ENCODE data around the gene SIK2. TPM values are rescaled to one million over a fixed set of nuclear protein-coding genes. Genes with fewer than 3 reads are reported as not detected.

SIK2 gene
- total RNA-seq, 2 donors from 2014 or later: 8.1 to 9.6 TPM

GRCh38 chr11:111612224-111612623 is 10.0 kb downstream of the SIK2 start:
- ATAC-seq (no peak), DNase-seq (no peak)
- Mint-ChIP-seq H3K27me3 (no peaks in the 10 kb centered on the region), H3K36me3 (ENCODE audit: low read depth) (peaks cover under 1% of the 10 kb centered on the region), H3K4me1 (peaks cover 7% of the 10 kb centered on the region), H3K27ac (no peak overlapping the region), H3K4me3 (no peak overlapping the region)
- H3K9me3 ChIP-seq (ENCODE audit: control insufficient read depth, low read length, poor library complexity, severe bottlenecking): no peaks in the 10 kb centered on the region

- peaks cover 2% of the 10 kb centered on the region for H3K36me3 Mint-ChIP-seq (ENCODE audit: low read depth)
- no peak for DNase-seq
- H3K9me3 ChIP-seq (ENCODE audit: control insufficient read depth, low read length, poor library complexity, severe bottlenecking): no peaks in the 10 kb centered on the region
- ATAC-seq: no peak
- H3K4me3 Mint-ChIP-seq: no peak overlapping the region
- no peak overlapping the region for H3K27ac Mint-ChIP-seq
- no peaks in the 10 kb centered on the region for H3K27me3 Mint-ChIP-seq
- peaks cover 4% of the 10 kb centered on the region for H3K4me1 Mint-ChIP-seq
These were observed 15.0 kb downstream of the SIK2 start for GRCh38 chr11:111617286-111617685.

GRCh38 chr11:111620518-111620917 is 18.3 kb downstream of the SIK2 start:
- Mint-ChIP-seq H3K27me3 (no peaks in the 10 kb centered on the region), H3K4me1 (peaks cover 4% of the 10 kb centered on the region), H3K36me3 (ENCODE audit: low read depth) (peaks cover 13% of the 10 kb centered on the region), H3K4me3 (no peak overlapping the region), H3K27ac (no peak overlapping the region)
- H3K9me3 ChIP-seq (ENCODE audit: control insufficient read depth, low read length, poor library complexity, severe bottlenecking): no peaks in the 10 kb centered on the region
- ATAC-seq (no peak), DNase-seq (no peak)

GRCh38 chr11:111623527-111624030 is 21.3 kb downstream of the SIK2 start:
- no peak overlapping the region for H3K27ac Mint-ChIP-seq
- DNase-seq: no peak
- H3K4me3 Mint-ChIP-seq: no peak overlapping the region
- H3K4me1 Mint-ChIP-seq: peaks cover 6% of the 10 kb centered on the region
- H3K27me3 Mint-ChIP-seq: no peaks in the 10 kb centered on the region
- ATAC-seq: no peak
- peaks cover 11% of the 10 kb centered on the region for H3K36me3 Mint-ChIP-seq (ENCODE audit: low read depth)
- H3K9me3 ChIP-seq (ENCODE audit: control insufficient read depth, low read length, poor library complexity, severe bottlenecking): no peaks in the 10 kb centered on the region

GRCh38 chr11:111624608-111625007 is 22.4 kb downstream of the SIK2 start:
- Mint-ChIP-seq H3K4me1 (peaks cover 6% of the 10 kb centered on the region), H3K4me3 (no peak overlapping the region), H3K36me3 (ENCODE audit: low read depth) (peaks cover 14% of the 10 kb centered on the region), H3K27me3 (no peaks in the 10 kb centered on the region), H3K27ac (no peak overlapping the region)
- ATAC-seq: no peak
- DNase-seq: no peak
- no peaks in the 10 kb centered on the region for H3K9me3 ChIP-seq (ENCODE audit: control insufficient read depth, low read length, poor library complexity, severe bottlenecking)

GRCh38 chr11:111627591-111627990 is 25.3 kb downstream of the SIK2 start:
- no peaks in the 10 kb centered on the region for H3K9me3 ChIP-seq (ENCODE audit: control insufficient read depth, low read length, poor library complexity, severe bottlenecking)
- H3K4me3 Mint-ChIP-seq: no peak overlapping the region
- ATAC-seq (no peak), DNase-seq (no peak)
- H3K4me1 Mint-ChIP-seq: peaks cover 7% of the 10 kb centered on the region
- H3K27ac Mint-ChIP-seq: no peak overlapping the region
- no peaks in the 10 kb centered on the region for H3K27me3 Mint-ChIP-seq
- peaks cover 14% of the 10 kb centered on the region for H3K36me3 Mint-ChIP-seq (ENCODE audit: low read depth)

- DNase-seq (no peak), ATAC-seq (no peak)
- peaks cover 22% of the 10 kb centered on the region for H3K4me1 Mint-ChIP-seq
- H3K9me3 ChIP-seq (ENCODE audit: control insufficient read depth, low read length, poor library complexity, severe bottlenecking): no peaks in the 10 kb centered on the region
- H3K27me3 Mint-ChIP-seq: no peaks in the 10 kb centered on the region
- no peak overlapping the region for H3K27ac Mint-ChIP-seq
- peaks cover 11% of the 10 kb centered on the region for H3K36me3 Mint-ChIP-seq (ENCODE audit: low read depth)
- H3K4me3 Mint-ChIP-seq: no peak overlapping the region
These were observed 27.2 kb downstream of the SIK2 start for GRCh38 chr11:111629499-111629898.

GRCh38 chr11:111631024-111631665 is 28.9 kb downstream of the SIK2 start:
- no peak overlapping the region for H3K27ac Mint-ChIP-seq
- peaks cover 24% of the 10 kb centered on the region for H3K4me1 Mint-ChIP-seq
- no peaks in the 10 kb centered on the region for H3K27me3 Mint-ChIP-seq
- DNase-seq (no peak), ATAC-seq (no peak)
- H3K36me3 Mint-ChIP-seq (ENCODE audit: low read depth): peaks cover 8% of the 10 kb centered on the region
- H3K4me3 Mint-ChIP-seq: no peak overlapping the region
- no peaks in the 10 kb centered on the region for H3K9me3 ChIP-seq (ENCODE audit: control insufficient read depth, low read length, poor library complexity, severe bottlenecking)

GRCh38 chr11:111631666-111632039 is 29.4 kb downstream of the SIK2 start:
- H3K9me3 ChIP-seq (ENCODE audit: control insufficient read depth, low read length, poor library complexity, severe bottlenecking): no peaks in the 10 kb centered on the region
- Mint-ChIP-seq H3K27me3 (no peaks in the 10 kb centered on the region), H3K36me3 (ENCODE audit: low read depth) (peaks cover 8% of the 10 kb centered on the region), H3K27ac (no peak overlapping the region), H3K4me3 (no peak overlapping the region), H3K4me1 (peaks cover 27% of the 10 kb centered on the region)
- DNase-seq (no peak), ATAC-seq (no peak)

- ATAC-seq (no peak), DNase-seq (no peak)
- Mint-ChIP-seq H3K4me3 (no peak overlapping the region), H3K36me3 (ENCODE audit: low read depth) (peaks cover 8% of the 10 kb centered on the region), H3K4me1 (peaks cover 27% of the 10 kb centered on the region), H3K27ac (peak overlapping the region; percentile 32), H3K27me3 (no peaks in the 10 kb centered on the region)
- no peaks in the 10 kb centered on the region for H3K9me3 ChIP-seq (ENCODE audit: control insufficient read depth, low read length, poor library complexity, severe bottlenecking)
These were observed 30.4 kb downstream of the SIK2 start for GRCh38 chr11:111632516-111633220.

GRCh38 chr11:111633248-111633647 is 31.0 kb downstream of the SIK2 start:
- H3K9me3 ChIP-seq (ENCODE audit: control insufficient read depth, low read length, poor library complexity, severe bottlenecking): no peaks in the 10 kb centered on the region
- ATAC-seq (no peak), DNase-seq (no peak)
- peak overlapping the region; percentile 32 for H3K27ac Mint-ChIP-seq
- H3K27me3 Mint-ChIP-seq: no peaks in the 10 kb centered on the region
- peaks cover 8% of the 10 kb centered on the region for H3K36me3 Mint-ChIP-seq (ENCODE audit: low read depth)
- H3K4me1 Mint-ChIP-seq: peaks cover 26% of the 10 kb centered on the region
- H3K4me3 Mint-ChIP-seq: no peak overlapping the region

GRCh38 chr11:111633756-111634362 is 31.6 kb downstream of the SIK2 start:
- H3K4me1 Mint-ChIP-seq: peaks cover 29% of the 10 kb centered on the region
- H3K4me3 Mint-ChIP-seq: no peak overlapping the region
- peak overlapping the region; percentile 32 for H3K27ac Mint-ChIP-seq
- no peak for ATAC-seq
- no peaks in the 10 kb centered on the region for H3K27me3 Mint-ChIP-seq
- H3K36me3 Mint-ChIP-seq (ENCODE audit: low read depth): peaks cover 7% of the 10 kb centered on the region
- DNase-seq: no peak
- H3K9me3 ChIP-seq (ENCODE audit: control insufficient read depth, low read length, poor library complexity, severe bottlenecking): no peaks in the 10 kb centered on the region

GRCh38 chr11:111634981-111635705 is 32.9 kb downstream of the SIK2 start:
- peak overlapping the region; percentile 32 for H3K27ac Mint-ChIP-seq
- DNase-seq: no peak
- H3K9me3 ChIP-seq (ENCODE audit: control insufficient read depth, low read length, poor library complexity, severe bottlenecking): no peaks in the 10 kb centered on the region
- H3K4me1 Mint-ChIP-seq: peaks cover 31% of the 10 kb centered on the region
- H3K36me3 Mint-ChIP-seq (ENCODE audit: low read depth): peaks cover 9% of the 10 kb centered on the region
- no peaks in the 10 kb centered on the region for H3K27me3 Mint-ChIP-seq
- no peak for ATAC-seq
- H3K4me3 Mint-ChIP-seq: no peak overlapping the region
